HEK293 (cell line): ENCODE measurements around the gene ODF2.
A peak's percentile ranks its signal among the peaks of the same experiment; 100 is the strongest.

Experiments used
- CTCF ChIA-PET: fragments of 350-600 bp; formaldehyde crosslinking; extraction: SDS; loops from one replicate; lab custom pipeline; 2021; ENCODE audit warnings: antibody characterized with exemption; lab: Yijun Ruan, JAX
- POLR2A ChIA-PET: fragments of 300-600 bp; formaldehyde crosslinking; extraction: SDS; loops from one replicate; lab custom pipeline; 2020; ENCODE audit warnings: antibody characterized with exemption, inconsistent platforms; lab: Yijun Ruan, JAX
- H3K27ac ChIP-seq: fragments of 200-500 bp; sonication (Bioruptor generic); 2 replicates; pipeline ENCODE4 v1.5.1; 2014; ENCODE audit warnings: low read depth, low read length, control low read depth, inconsistent platforms; ENCODE audit errors: extremely low read depth
- H3K36me3 ChIP-seq, 2 experiments: fragments of 200-500 bp in 1 of 2; sonication (Bioruptor generic) in 1 of 2; 1 replicate in 1 of 2; 2 replicates in 1 of 2; pipeline ENCODE4 v1.5.1; 2014 to 2017; ENCODE audit warnings: inconsistent platforms in 2 of 2, low read length in 2 of 2; ENCODE audit not compliant: control insufficient read depth in 2 of 2, insufficient read depth in 1 of 2
- H3K4me1 ChIP-seq: fragments of 200-500 bp; sonication (Bioruptor generic); 2 replicates; pipeline ENCODE4 v1.5.1; 2014; ENCODE audit warnings: mild to moderate bottlenecking, low read length, inconsistent platforms; ENCODE audit not compliant: control insufficient read depth, insufficient read depth
- H3K4me3 ChIP-seq: 2 replicates; pipeline ENCODE4 v1.5.1; 2011; ENCODE audit warnings: low read depth, mild to moderate bottlenecking, control low read depth, low read length, moderate library complexity
- H3K9me3 ChIP-seq: fragments of 200-500 bp; sonication (Bioruptor generic); 2 replicates; pipeline ENCODE4 v1.5.1; 2014; ENCODE audit warnings: low read depth, low read length, inconsistent platforms; ENCODE audit not compliant: control insufficient read depth, insufficient read depth
- ATF2 ChIP-seq: fragments of 450-650 bp; formaldehyde crosslinking; IDR thresholded peaks from 2 replicates; pipeline ENCODE4 v1.5.1; 2016; ENCODE audit warnings: missing biosample characterization, missing genetic modification characterization, low read depth
- BCL11B ChIP-seq: fragments of 450-650 bp; formaldehyde crosslinking; IDR thresholded peaks from 2 replicates; pipeline ENCODE4 v1.5.1; 2016; ENCODE audit warnings: low read depth, missing biosample characterization, missing genetic modification characterization
- GLIS1 ChIP-seq: fragments of 450-650 bp; formaldehyde crosslinking; IDR thresholded peaks from 2 replicates; pipeline ENCODE4 v1.5.1; 2016; ENCODE audit warnings: missing biosample characterization, missing genetic modification characterization
- SP7 ChIP-seq: fragments of 450-650 bp; formaldehyde crosslinking; IDR thresholded peaks from 2 replicates; pipeline ENCODE4 v1.5.1; 2016; ENCODE audit warnings: missing biosample characterization, missing genetic modification characterization
- WT1 ChIP-seq: fragments of 450-650 bp; formaldehyde crosslinking; IDR thresholded peaks from 2 replicates; pipeline ENCODE4 v1.5.1; 2016; ENCODE audit warnings: missing biosample characterization, missing genetic modification characterization
- YY2 ChIP-seq: fragments of 450-650 bp; formaldehyde crosslinking; IDR thresholded peaks from 2 replicates; pipeline ENCODE4 v1.5.1; 2016; ENCODE audit warnings: missing biosample characterization, missing genetic modification characterization
- ZBTB1 ChIP-seq: fragments of 450-650 bp; formaldehyde crosslinking; IDR thresholded peaks from 2 replicates; pipeline ENCODE4 v1.5.1; 2016; ENCODE audit warnings: missing biosample characterization, missing genetic modification characterization
- ZBTB7A ChIP-seq: fragments of 450-650 bp; formaldehyde crosslinking; IDR thresholded peaks from 2 replicates; pipeline ENCODE4 v1.5.1; 2016; ENCODE audit warnings: low read depth, missing biosample characterization, missing genetic modification characterization
- ZNF121 ChIP-seq: fragments of 450-650 bp; formaldehyde crosslinking; IDR thresholded peaks from 2 replicates; pipeline ENCODE4 v1.5.1; 2016; ENCODE audit warnings: missing biosample characterization, missing genetic modification characterization
- ZNF211 ChIP-seq: fragments of 450-650 bp; formaldehyde crosslinking; IDR thresholded peaks from 2 replicates; pipeline ENCODE4 v1.5.1; 2016; ENCODE audit warnings: low read depth, missing biosample characterization, missing genetic modification characterization
- ZNF239 ChIP-seq: fragments of 450-650 bp; formaldehyde crosslinking; IDR thresholded peaks from 2 replicates; pipeline ENCODE4 v1.5.1; 2016; ENCODE audit warnings: missing biosample characterization, missing genetic modification characterization
- ZNF311 ChIP-seq: fragments of 450-650 bp; formaldehyde crosslinking; IDR thresholded peaks from 2 replicates; pipeline ENCODE4 v1.5.1; 2017; ENCODE audit warnings: missing biosample characterization, missing genetic modification characterization, borderline replicate concordance
- ZNF366 ChIP-seq: fragments of 450-650 bp; formaldehyde crosslinking; conservative IDR thresholded peaks from 2 replicates; pipeline ENCODE4 v1.5.1; 2016; ENCODE audit warnings: missing biosample characterization, missing genetic modification characterization
- ZNF37A ChIP-seq: fragments of 450-650 bp; IDR thresholded peaks from 2 replicates; pipeline ENCODE4 v1.5.1; 2018; ENCODE audit warnings: missing biosample characterization, missing genetic modification characterization
- ZNF416 ChIP-seq: fragments of 450-650 bp; formaldehyde crosslinking; IDR thresholded peaks from 2 replicates; pipeline ENCODE4 v1.5.1; 2016; ENCODE audit warnings: missing biosample characterization, missing genetic modification characterization
- ZNF433 ChIP-seq: fragments of 450-650 bp; formaldehyde crosslinking; IDR thresholded peaks from 2 replicates; pipeline ENCODE4 v1.5.1; 2016; ENCODE audit warnings: missing biosample characterization, missing genetic modification characterization, low read depth
- ZNF544 ChIP-seq: fragments of 450-650 bp; formaldehyde crosslinking; IDR thresholded peaks from 2 replicates; pipeline ENCODE4 v1.5.0; 2017; ENCODE audit warnings: missing biosample characterization, missing genetic modification characterization
- ZNF629 ChIP-seq: fragments of 450-650 bp; formaldehyde crosslinking; IDR thresholded peaks from 2 replicates; pipeline ENCODE4 v1.5.1; 2017; ENCODE audit warnings: missing biosample characterization, missing genetic modification characterization
- ZNF677 ChIP-seq: fragments of 450-650 bp; IDR thresholded peaks from 2 replicates; pipeline ENCODE4 v1.5.0; 2018; ENCODE audit warnings: missing biosample characterization, mild to moderate bottlenecking, missing genetic modification characterization, moderate library complexity
- ZNF830 ChIP-seq: fragments of 450-650 bp; IDR thresholded peaks from 2 replicates; pipeline ENCODE4 v1.5.0; 2018; ENCODE audit warnings: missing biosample characterization, missing genetic modification characterization, low read depth, mild to moderate bottlenecking, moderate library complexity
- ZSCAN16 ChIP-seq: fragments of 450-650 bp; formaldehyde crosslinking; IDR thresholded peaks from 2 replicates; pipeline ENCODE4 v1.5.1; 2016; ENCODE audit warnings: missing biosample characterization, missing genetic modification characterization
- TF ChIP-seq, protein P1 (sequence below): fragments of 450-650 bp; formaldehyde crosslinking; IDR thresholded peaks from 2 replicates; pipeline ENCODE4 v1.5.1; 2016; ENCODE audit warnings: missing biosample characterization, missing genetic modification characterization
- TF ChIP-seq, protein P2 (sequence below): IDR thresholded peaks from 2 replicates; pipeline ENCODE4 v1.6.1; 2011; ENCODE audit warnings: mild to moderate bottlenecking, low read depth, low read length, borderline replicate concordance

ODF2 gene

DNA sequence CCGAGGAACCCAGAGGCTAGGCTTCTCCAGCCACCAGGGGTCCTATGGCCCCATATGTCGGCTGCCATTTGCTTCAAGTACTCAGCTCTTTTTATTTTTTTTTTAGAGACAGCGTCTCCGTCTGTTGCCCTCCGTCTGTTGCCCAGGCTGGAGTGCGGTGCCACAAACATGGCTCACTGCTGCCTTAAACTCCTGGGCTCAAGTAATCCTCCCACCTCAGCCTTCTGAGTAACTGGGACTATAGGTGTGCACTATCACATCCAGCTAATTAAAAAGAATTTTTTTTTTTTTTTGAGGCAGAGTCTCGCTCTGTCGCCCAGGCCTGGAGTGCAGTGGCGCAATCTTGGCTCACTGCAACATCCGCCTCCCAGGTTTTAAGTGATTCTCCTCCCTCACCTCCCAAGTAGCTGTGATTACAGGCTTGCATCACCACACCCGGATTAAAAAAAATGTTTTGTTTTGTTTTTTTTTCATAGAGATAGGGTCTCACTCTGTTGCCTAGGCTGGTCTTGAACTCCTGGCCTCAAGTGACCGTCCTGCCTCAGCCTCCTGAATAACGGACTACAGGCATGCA lies 26.2 kb upstream of the ODF2 start:
- H3K9me3 ChIP-seq, result no peaks in the 10 kb centered on the region
- H3K4me3 ChIP-seq, result no peak overlapping the region
- TF ChIP-seq ZNF311 (tag by site-specific recombination) (no peak), GLIS1 (tag by site-specific recombination) (peak; percentile 46), ZBTB7A (no peak)
- H3K4me1 ChIP-seq, result no peaks in the 10 kb centered on the region
- H3K27ac ChIP-seq, result no peak overlapping the region
- ChIA-PET POLR2A (interaction anchor here (0.6 to 1.4 kb wide), 5 partner anchors 8 to 500 kb away, joined by 3 to 5 read pairs (median 4); partner anchors contain the start of gene CERCAM), CTCF (interaction anchor here (0.6 to 2.1 kb wide), 4 partner anchors 9 to 88 kb away, joined by 3 to 23 read pairs (median 6); no protein-coding TSS in a partner anchor)
- H3K36me3 ChIP-seq, result peaks cover 3 to 43% of the 10 kb centered on the region in 2 experiments; a peak in 2 of 3 replicates

- Histone ChIP-seq H3K4me3 (no peak overlapping the region), H3K4me1 (no peaks in the 10 kb centered on the region), H3K9me3 (no peaks in the 10 kb centered on the region), H3K36me3 (peaks cover 3 to 43% of the 10 kb centered on the region in 2 experiments; a peak in 2 of 3 replicates), H3K27ac (no peak overlapping the region)
- ChIA-PET CTCF (no interaction called here), POLR2A (no interaction called here)
- no peak for TF ChIP-seq ZNF121 (tag by site-specific recombination)
These were observed 24.6 kb upstream of the ODF2 start for GRCh38 chr9:128431207-128431606.

- Histone ChIP-seq H3K27ac (no peak overlapping the region), H3K4me3 (no peak overlapping the region), H3K36me3 (peaks cover 0 to 31% of the 10 kb centered on the region in 2 experiments; a peak in 2 of 3 replicates), H3K4me1 (no peaks in the 10 kb centered on the region), H3K9me3 (no peaks in the 10 kb centered on the region)
- CTCF ChIA-PET, result interaction anchor here (1.0 kb wide), 1 partner anchor 142 kb away, joined by 3 read pairs; no protein-coding TSS in a partner anchor
- POLR2A ChIA-PET, result no interaction called here
- TF ChIP-seq ZBTB1 (tag by site-specific recombination) (no peak), ZNF366 (tag by site-specific recombination) (no peak), ZNF239 (tag by site-specific recombination) (no peak), SP7 (tag by site-specific recombination) (no peak), ZNF433 (tag by site-specific recombination) (no peak), ZNF830 (tag by site-specific recombination) (no peak), ZNF629 (tag by site-specific recombination) (no peak), ZNF544 (no peak)
- TF ChIP-seq, protein P1, sequence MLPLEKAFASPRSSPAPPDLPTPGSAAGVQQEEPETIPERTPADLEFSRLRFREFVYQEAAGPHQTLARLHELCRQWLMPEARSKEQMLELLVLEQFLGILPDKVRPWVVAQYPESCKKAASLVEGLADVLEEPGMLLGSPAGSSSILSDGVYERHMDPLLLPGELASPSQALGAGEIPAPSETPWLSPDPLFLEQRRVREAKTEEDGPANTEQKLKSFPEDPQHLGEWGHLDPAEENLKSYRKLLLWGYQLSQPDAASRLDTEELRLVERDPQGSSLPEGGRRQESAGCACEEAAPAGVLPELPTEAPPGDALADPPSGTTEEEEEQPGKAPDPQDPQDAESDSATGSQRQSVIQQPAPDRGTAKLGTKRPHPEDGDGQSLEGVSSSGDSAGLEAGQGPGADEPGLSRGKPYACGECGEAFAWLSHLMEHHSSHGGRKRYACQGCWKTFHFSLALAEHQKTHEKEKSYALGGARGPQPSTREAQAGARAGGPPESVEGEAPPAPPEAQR, result no peak
These were observed 21.5 kb upstream of the ODF2 start for GRCh38 chr9:128434340-128434739.

- no peaks in the 10 kb centered on the region for H3K9me3 ChIP-seq
- TF ChIP-seq ZNF211 (tag by site-specific recombination) (no peak), ZSCAN16 (no peak), ZNF416 (tag by site-specific recombination) (no peak), ATF2 (tag by site-specific recombination) (no peak), WT1 (tag by site-specific recombination) (no peak), BCL11B (tag by site-specific recombination) (no peak), ZNF677 (no peak), YY2 (tag by site-specific recombination) (no peak), ZNF37A (tag by site-specific recombination) (no peak)
- TF ChIP-seq, protein P2, sequence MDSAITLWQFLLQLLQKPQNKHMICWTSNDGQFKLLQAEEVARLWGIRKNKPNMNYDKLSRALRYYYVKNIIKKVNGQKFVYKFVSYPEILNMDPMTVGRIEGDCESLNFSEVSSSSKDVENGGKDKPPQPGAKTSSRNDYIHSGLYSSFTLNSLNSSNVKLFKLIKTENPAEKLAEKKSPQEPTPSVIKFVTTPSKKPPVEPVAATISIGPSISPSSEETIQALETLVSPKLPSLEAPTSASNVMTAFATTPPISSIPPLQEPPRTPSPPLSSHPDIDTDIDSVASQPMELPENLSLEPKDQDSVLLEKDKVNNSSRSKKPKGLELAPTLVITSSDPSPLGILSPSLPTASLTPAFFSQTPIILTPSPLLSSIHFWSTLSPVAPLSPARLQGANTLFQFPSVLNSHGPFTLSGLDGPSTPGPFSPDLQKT, result no peak
These were observed 20.2 kb upstream of the ODF2 start for GRCh38 chr9:128435611-128436010.

More at GRCh38 chr9:128435611-128436010, 20.2 kb upstream of the ODF2 start:
- POLR2A ChIA-PET, result no interaction called here
- no peaks in the 10 kb centered on the region for H3K4me1 ChIP-seq
- H3K36me3 ChIP-seq, result peaks cover 0 to 26% of the 10 kb centered on the region in 2 experiments; a peak in 2 of 3 replicates
- CTCF ChIA-PET, result interaction anchor here (0.6 to 1.7 kb wide), 2 partner anchors 15 to 163 kb away, joined by 3 to 7 read pairs; partner anchors contain the start of gene CERCAM
- no peak overlapping the region for H3K4me3 ChIP-seq
- H3K27ac ChIP-seq, result no peak overlapping the region
